GM23338 (cell line): Measurements from ENCODE around the gene DLST. TPM values are rescaled to one million over a fixed set of nuclear protein-coding genes. Genes with fewer than 3 reads are reported as not detected.

Experiments used
- ATAC-seq: fragments of 200-7000 bp; cut with Tn5 transposase; 3 replicates; pipeline ENCODE4 v1.9.1; 2020
- DNase-seq: peaks from one replicate; pipeline ENCODE4 v3.0.0-alpha.2; 2015; ENCODE audit warnings: low spot score
- H2AFZ ChIP-seq: fragments of 200-600 bp; sonication (generic); 2 replicates; pipeline ENCODE4 v1.8.0; 2016; ENCODE audit warnings: antibody characterized with exemption, mild to moderate bottlenecking, moderate library complexity
- H3F3A ChIP-seq: fragments of 200-600 bp; sonication (generic); replicated peaks from 2 replicates; pipeline ENCODE4 v1.8.0; 2017; ENCODE audit warnings: antibody characterized with exemption, mixed run types, low read depth
- H3K27ac ChIP-seq: fragments of 200-600 bp; sonication (generic); 2 replicates; pipeline ENCODE4 v1.6.1; 2016; ENCODE audit warnings: low read depth
- H3K27me3 ChIP-seq: fragments of 200-600 bp; sonication (generic); 2 replicates; pipeline ENCODE4 v1.8.0; 2016; ENCODE audit warnings: mild to moderate bottlenecking, mixed run types, moderate library complexity; ENCODE audit not compliant: insufficient read depth
- H3K36me3 ChIP-seq: fragments of 200-600 bp; sonication (generic); 2 replicates; pipeline ENCODE4 v1.8.0; 2016; ENCODE audit warnings: mild to moderate bottlenecking; ENCODE audit not compliant: insufficient read depth
- H3K4me1 ChIP-seq: fragments of 200-600 bp; sonication (generic); 2 replicates; pipeline ENCODE4 v1.8.0; 2016; ENCODE audit warnings: mild to moderate bottlenecking, moderate library complexity; ENCODE audit not compliant: insufficient read depth
- H3K4me2 ChIP-seq: fragments of 200-600 bp; sonication (generic); 2 replicates; pipeline ENCODE4 v1.7.1; 2017; ENCODE audit warnings: mixed run types
- H3K4me3 ChIP-seq: fragments of 200-600 bp; sonication (generic); 2 replicates; pipeline ENCODE4 v1.6.1; 2016; ENCODE audit warnings: mixed run types
- H3K79me2 ChIP-seq: fragments of 200-600 bp; sonication (generic); replicated peaks from 2 replicates; pipeline ENCODE4 v1.8.0; 2017; ENCODE audit warnings: mild to moderate bottlenecking; ENCODE audit not compliant: insufficient read depth
- H3K9me2 ChIP-seq: fragments of 200-600 bp; sonication (generic); 2 replicates; pipeline ENCODE4 v1.8.0; 2017; ENCODE audit not compliant: insufficient read depth
- H4K20me1 ChIP-seq: fragments of 200-600 bp; sonication (generic); replicated peaks from 2 replicates; pipeline ENCODE4 v1.8.0; 2017; ENCODE audit warnings: mild to moderate bottlenecking; ENCODE audit not compliant: insufficient read depth
- H3K27ac Mint-ChIP-seq: 2 replicates; pipeline ENCODE4 v1.8.0; 2020; ENCODE audit warnings: inconsistent platforms, mild to moderate bottlenecking, moderate library complexity, mixed read lengths
- H3K27me3 Mint-ChIP-seq: 3 replicates; pipeline ENCODE4 v1.8.0; 2022; ENCODE audit warnings: low read depth, mild to moderate bottlenecking, moderate library complexity, mixed read lengths, inconsistent platforms; ENCODE audit not compliant: insufficient read depth, poor library complexity
- H3K36me3 Mint-ChIP-seq: 3 replicates; pipeline ENCODE4 v1.8.0; 2021; ENCODE audit warnings: low read depth, mild to moderate bottlenecking, inconsistent platforms, moderate library complexity, mixed read lengths
- H3K4me1 Mint-ChIP-seq: 3 replicates; pipeline ENCODE4 v1.8.0; 2020; ENCODE audit warnings: mild to moderate bottlenecking, inconsistent platforms, mixed read lengths
- H3K4me3 Mint-ChIP-seq: 3 replicates; pipeline ENCODE4 v1.8.0; 2021; ENCODE audit warnings: moderate library complexity, mild to moderate bottlenecking, inconsistent platforms, mixed read lengths
- H3K9me3 Mint-ChIP-seq: 3 replicates; pipeline ENCODE4 v1.8.0; 2020; ENCODE audit warnings: moderate library complexity, mild to moderate bottlenecking, inconsistent platforms, mixed read lengths
- ETS1 ChIP-seq: IDR thresholded peaks from 2 replicates; pipeline ENCODE4 v1.6.1; 2016; ENCODE audit warnings: antibody characterized with exemption
- EZH2 ChIP-seq: fragments of 200-600 bp; sonication (generic); IDR thresholded peaks from one replicate; pipeline ENCODE4 v1.8.0; 2017; ENCODE audit warnings: antibody characterized with exemption, mild to moderate bottlenecking, low read depth; ENCODE audit not compliant: unreplicated experiment
- EZH2phosphoT487 ChIP-seq: fragments of 200-600 bp; sonication (generic); IDR thresholded peaks from one replicate; pipeline ENCODE4 v1.8.1; 2018; ENCODE audit warnings: antibody characterized with exemption; ENCODE audit not compliant: unreplicated experiment
- JUNB ChIP-seq: IDR thresholded peaks from one replicate; pipeline ENCODE4 v1.6.1; 2016; ENCODE audit warnings: antibody characterized with exemption; ENCODE audit not compliant: unreplicated experiment
- NANOG ChIP-seq: IDR thresholded peaks from 2 replicates; pipeline ENCODE4 v1.6.1; 2016; ENCODE audit warnings: antibody characterized with exemption, borderline replicate concordance
- POLR2AphosphoS5 ChIP-seq: IDR thresholded peaks from 2 replicates; pipeline ENCODE4 v1.6.1; 2016; ENCODE audit warnings: antibody characterized with exemption, low read depth
- STAT1 ChIP-seq: IDR thresholded peaks from one replicate; pipeline ENCODE4 v1.6.1; 2016; ENCODE audit warnings: antibody characterized with exemption; ENCODE audit not compliant: unreplicated experiment
- ZNF331 ChIP-seq: fragments of 250-450 bp; sonication (Bioruptor Pico); IDR thresholded peaks from 2 replicates; pipeline ENCODE4 v1.5.0; 2020; ENCODE audit warnings: low read depth, mild to moderate bottlenecking, moderate library complexity
- ZNF462 ChIP-seq: fragments of 250-450 bp; sonication (Bioruptor Pico); IDR thresholded peaks from 2 replicates; pipeline ENCODE4 v1.5.0; 2020; ENCODE audit warnings: mild to moderate bottlenecking, moderate library complexity
- polyA plus RNA-seq: library from polyadenylated mRNA; unstranded; fragments of >200 nt; fragmentation: Nextera tagmentation; extraction: Ambion mirVana; gene quantifications from 2 replicates; pipeline ENCODE4 v1.2.1, GENCODE V29; 2016
- total RNA-seq: library from RNA; depleted of rRNA; stranded (reverse); fragments of >200 nt; shearing (Covaris generic); gene quantifications from 2 replicates; pipeline ENCODE4 v1.2.3, GENCODE V29; 2014

Gene DLST
- total and polyA plus RNA-seq, 2 experiments from 2014 or later = 11.2 to 106 TPM

GRCh38 chr14:74864198-74864597 lies 17.5 kb upstream of the DLST start:
- H3K27me3 Mint-ChIP-seq = peaks cover 1% of the 10 kb centered on the region
- H3K9me3 Mint-ChIP-seq = no peaks in the 10 kb centered on the region
- Histone ChIP-seq H3K4me2 (no peak overlapping the region), H4K20me1 (no peaks in the 10 kb centered on the region), H3K4me1 (no peaks in the 10 kb centered on the region), H2AFZ (no peak overlapping the region), H3K9me2 (no peaks in the 10 kb centered on the region), H3K36me3 (no peaks in the 10 kb centered on the region), H3F3A (no peaks in the 10 kb centered on the region), H3K79me2 (no peaks in the 10 kb centered on the region), H3K27ac (no peak overlapping the region), H3K4me3 (no peak overlapping the region), H3K27me3 (no peaks in the 10 kb centered on the region)
- DNase-seq = no peak
- H3K4me3 Mint-ChIP-seq = no peak overlapping the region
- H3K27ac Mint-ChIP-seq = no peak overlapping the region
- peaks cover 2% of the 10 kb centered on the region; the same call in 1 of the 3 replicates for H3K4me1 Mint-ChIP-seq
- no peak for ATAC-seq
- TF ChIP-seq ETS1 = no peak
- no peak for TF ChIP-seq NANOG
- no peak for TF ChIP-seq ZNF462 (CRISPR knock-in tag)
- no peak for TF ChIP-seq EZH2phosphoT487
- TF ChIP-seq ZNF331 (CRISPR knock-in tag) = no peak
- H3K36me3 Mint-ChIP-seq = no peaks in the 10 kb centered on the region

- no peaks in the 10 kb centered on the region for H3K36me3 Mint-ChIP-seq
- Histone ChIP-seq H3K36me3 (no peaks in the 10 kb centered on the region), H2AFZ (no peak overlapping the region), H3K27ac (no peak overlapping the region), H3K4me2 (no peak overlapping the region), H4K20me1 (no peaks in the 10 kb centered on the region), H3F3A (no peaks in the 10 kb centered on the region), H3K79me2 (no peaks in the 10 kb centered on the region), H3K27me3 (no peaks in the 10 kb centered on the region), H3K4me1 (no peaks in the 10 kb centered on the region), H3K9me2 (no peaks in the 10 kb centered on the region), H3K4me3 (no peak overlapping the region)
- no peak overlapping the region for H3K27ac Mint-ChIP-seq
- no peaks in the 10 kb centered on the region for H3K9me3 Mint-ChIP-seq
- peaks cover 2% of the 10 kb centered on the region; the same call in 1 of the 3 replicates for H3K4me1 Mint-ChIP-seq
- no peak for DNase-seq
- H3K27me3 Mint-ChIP-seq = peaks cover 1% of the 10 kb centered on the region
- ATAC-seq = no peak
- H3K4me3 Mint-ChIP-seq = no peak overlapping the region
- TF ChIP-seq STAT1 (no peak), EZH2 (no peak), JUNB (no peak), POLR2AphosphoS5 (no peak), ZNF331 (CRISPR knock-in tag) (no peak)
Observed at GRCh38 chr14:74865156-74865555, 16.6 kb upstream of the DLST start.
